Erythroblast (primary cell): Measurements from ENCODE around the gene MBLAC1.

ENCODE experiments used
- GATA1 ChIP-seq: IDR thresholded peaks from 2 replicates; pipeline ENCODE4 v1.6.1; 2011; ENCODE audit warnings: low read depth, mild to moderate bottlenecking, control low read depth, low read length, moderate library complexity
- POLR2A ChIP-seq: IDR thresholded peaks from 2 replicates; pipeline ENCODE4 v1.6.1; 2011; ENCODE audit warnings: mild to moderate bottlenecking, low read length

DNA sequence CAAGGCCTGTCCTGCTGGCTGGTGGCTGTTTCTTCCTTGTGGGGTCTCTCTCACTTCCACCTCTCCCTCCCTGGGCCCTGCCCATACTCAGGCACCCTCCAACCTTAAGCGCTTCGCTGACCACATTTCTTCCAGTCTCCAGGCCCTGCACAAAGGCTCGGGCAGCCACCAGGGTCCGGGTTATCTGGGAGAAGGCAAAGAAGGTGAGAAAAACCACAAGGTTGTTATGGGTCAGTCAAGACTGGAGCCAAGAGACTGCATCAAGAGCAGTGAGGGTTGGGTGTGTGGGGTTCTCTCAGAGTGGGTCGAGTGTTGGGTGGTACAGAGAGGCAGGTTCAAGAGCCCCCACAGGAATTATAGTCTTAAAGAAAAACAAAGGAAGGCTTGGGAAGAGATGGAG lies 47.8 kb downstream of the MBLAC1 start:
- no peak for TF ChIP-seq POLR2A
- TF ChIP-seq GATA1 = no peak
